NCI-H510A treated with DMSO at 0.1 percent for 48 hours (cell line): Measurements from ENCODE around the gene SH3GL1.

Source experiments
- DNase-seq: peaks from one replicate; lab custom pipeline; 2025; lab: John Stamatoyannopoulos, UW

Gene SH3GL1

GRCh38 chr19:4313847-4314490 is 86.4 kb downstream of the SH3GL1 start:
- DNase-seq: no peak
